ENCODE data around the gene SEM1. TPM values are rescaled to one million over a fixed set of nuclear protein-coding genes. Genes with fewer than 3 reads are reported as not detected.

Gene SEM1
- polyA plus RNA-seq, 1 donor (not counting 4 experiments of a cell fraction or from before 2014, with no cell fraction given): 180 TPM

DNA sequence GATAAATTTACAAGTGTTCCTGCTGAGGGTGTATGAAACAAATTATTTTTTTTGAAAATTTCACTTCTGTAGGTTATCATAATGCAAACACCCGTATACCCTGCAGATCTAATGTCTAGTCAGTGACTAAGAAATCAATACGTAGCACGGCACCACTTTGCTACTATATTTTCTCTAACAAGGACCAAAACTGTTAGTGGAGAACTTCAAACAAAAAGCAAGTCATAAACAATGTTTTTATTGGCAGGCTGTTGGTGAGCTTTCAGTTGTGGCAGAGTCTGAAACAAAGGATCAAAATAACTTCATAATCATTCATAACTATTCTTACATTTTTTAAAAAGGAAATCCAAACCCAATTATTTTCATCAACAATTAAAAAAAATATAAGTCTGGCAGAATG is 11.8 kb downstream of the SEM1 start:
- no peak for TF ChIP-seq EZH2 (IDR thresholded peaks at IDR 0.05; ENCODE audit: low read length)
- no peak for TF ChIP-seq CTCF (optimal IDR thresholded peaks at IDR 0.05 in 1 of 3, IDR thresholded peaks at IDR 0.05 in 1 of 3, conservative IDR thresholded peaks at IDR 0.05 in 1 of 3; ENCODE audit: extremely low read depth in 1 of 3, insufficient read depth in 2 of 3, low read length in 3 of 3)
- dilution Hi-C loops (cut with MboI; ENCODE audit: extremely low pct_ligation_motif_present, low sequenced_read_pairs): no loop called here
- FAIRE-seq: no peak

GRCh38 chr7:96695581-96695980 is 14.1 kb downstream of the SEM1 start:
- dilution Hi-C loops (cut with MboI; ENCODE audit: extremely low pct_ligation_motif_present, low sequenced_read_pairs): no loop called here
- peaks cover 0 to 2% of the 10 kb centered on the region in 2 experiments for H3K36me3 ChIP-seq (ENCODE audit: control insufficient read depth in 2 of 2, extremely low read depth in 1 of 2, insufficient read depth in 2 of 2, low read length in 2 of 2)
- H3K27ac ChIP-seq (ENCODE audit: control insufficient read depth, insufficient read depth, low read length): no peak overlapping the region
- no peaks in the 10 kb centered on the region for H3K4me1 ChIP-seq (ENCODE audit: control insufficient read depth, extremely low read depth, insufficient read depth, low read length)
- DNase-seq (ENCODE audit: low read depth, low spot score) (no peak), FAIRE-seq (no peak)
- H3K9me3 ChIP-seq (ENCODE audit: control insufficient read depth, low read depth, low read length): no peaks in the 10 kb centered on the region
- no peak overlapping the region for H2AFZ ChIP-seq (ENCODE audit: control insufficient read depth, low read length)
- no peak overlapping the region for H3K4me2 ChIP-seq (ENCODE audit: control insufficient read depth, extremely low read depth, insufficient read depth, low read depth, low read length)
- no peak overlapping the region for H3K9ac ChIP-seq (ENCODE audit: control insufficient read depth, extremely low read depth, insufficient read depth, low read length)
- H4K20me1 ChIP-seq (ENCODE audit: control insufficient read depth, extremely low read depth, insufficient read depth, low read length): peaks cover 3% of the 10 kb centered on the region
- peaks cover 76% of the 10 kb centered on the region for H3K79me2 ChIP-seq (ENCODE audit: control insufficient read depth, insufficient read depth, low read length)
- H3K4me3 ChIP-seq (ENCODE audit: control insufficient read depth in 2 of 3, extremely low read depth in 1 of 3, insufficient read depth in 2 of 3, low read depth in 1 of 3, low read length in 3 of 3): no peak overlapping the region
- TF ChIP-seq EZH2 (IDR thresholded peaks at IDR 0.05; ENCODE audit: low read length): no peak
- no peak for TF ChIP-seq CTCF (optimal IDR thresholded peaks at IDR 0.05 in 1 of 3, IDR thresholded peaks at IDR 0.05 in 1 of 3, conservative IDR thresholded peaks at IDR 0.05 in 1 of 3; ENCODE audit: extremely low read depth in 1 of 3, insufficient read depth in 2 of 3, low read length in 3 of 3)
- H3K27me3 ChIP-seq (ENCODE audit: control insufficient read depth, extremely low read depth, insufficient read depth, low read length): no peaks in the 10 kb centered on the region
- no peaks in the 10 kb centered on the region for H3K9me1 ChIP-seq (ENCODE audit: control insufficient read depth, extremely low read depth, insufficient read depth, low read length)

More for the DNA sequence above, 11.8 kb downstream of the SEM1 start:
- H3K36me3 ChIP-seq (ENCODE audit: control insufficient read depth in 2 of 2, extremely low read depth in 1 of 2, insufficient read depth in 2 of 2, low read length in 2 of 2): peaks cover 0 to 2% of the 10 kb centered on the region in 2 experiments
- peaks cover 8% of the 10 kb centered on the region for H4K20me1 ChIP-seq (ENCODE audit: control insufficient read depth, extremely low read depth, insufficient read depth, low read length)
- H3K9me3 ChIP-seq (ENCODE audit: control insufficient read depth, low read depth, low read length): no peaks in the 10 kb centered on the region
- no peak overlapping the region for H2AFZ ChIP-seq (ENCODE audit: control insufficient read depth, low read length)
- no peak overlapping the region for H3K4me2 ChIP-seq (ENCODE audit: control insufficient read depth, extremely low read depth, insufficient read depth, low read depth, low read length)
- no peak for DNase-seq (ENCODE audit: low read depth, low spot score)
- no peaks in the 10 kb centered on the region for H3K27me3 ChIP-seq (ENCODE audit: control insufficient read depth, extremely low read depth, insufficient read depth, low read length)
- H3K9ac ChIP-seq (ENCODE audit: control insufficient read depth, extremely low read depth, insufficient read depth, low read length): no peak overlapping the region
- peaks cover 85% of the 10 kb centered on the region for H3K79me2 ChIP-seq (ENCODE audit: control insufficient read depth, insufficient read depth, low read length)
- H3K4me1 ChIP-seq (ENCODE audit: control insufficient read depth, extremely low read depth, insufficient read depth, low read length): no peaks in the 10 kb centered on the region
- H3K9me1 ChIP-seq (ENCODE audit: control insufficient read depth, extremely low read depth, insufficient read depth, low read length): peaks cover 4% of the 10 kb centered on the region
- no peak overlapping the region for H3K27ac ChIP-seq (ENCODE audit: control insufficient read depth, insufficient read depth, low read length)
- H3K4me3 ChIP-seq (ENCODE audit: control insufficient read depth in 2 of 3, extremely low read depth in 1 of 3, insufficient read depth in 2 of 3, low read depth in 1 of 3, low read length in 3 of 3): no peak overlapping the region

All from keratinocyte (primary cell).